GM21390 (cell line): ENCODE data around the gene OXER1.

Experiments used
- ATAC-seq: cut with Tn5 transposase; IDR thresholded peaks from one replicate; pipeline ENCODE4 v1.9.1; 2021; ENCODE audit not compliant: unreplicated experiment

Gene OXER1

GRCh38 chr2:42770288-42771131 is 6.6 kb upstream of the OXER1 start:
- no peak for ATAC-seq

- no peak for ATAC-seq
Observed at GRCh38 chr2:42769583-42770287, 5.8 kb upstream of the OXER1 start.

- no peak for ATAC-seq
Observed at GRCh38 chr2:42768706-42769256, 4.8 kb upstream of the OXER1 start.

- ATAC-seq: no peak
Observed at GRCh38 chr2:42767899-42768705, 4.2 kb upstream of the OXER1 start.

GRCh38 chr2:42767080-42767898 is 3.4 kb upstream of the OXER1 start:
- no peak for ATAC-seq

- ATAC-seq: no peak
Observed at GRCh38 chr2:42765686-42766085, 1.8 kb upstream of the OXER1 start.

- ATAC-seq: no peak
Observed at GRCh38 chr2:42764901-42765300, 966 bp upstream of the OXER1 start.

- ATAC-seq: no peak
Observed at GRCh38 chr2:42762823-42763804, 821 bp downstream of the OXER1 start.

GRCh38 chr2:42762155-42762554 is 1.8 kb downstream of the OXER1 start:
- no peak for ATAC-seq

- no peak for ATAC-seq
Observed at GRCh38 chr2:42761554-42761953, 2.4 kb downstream of the OXER1 start.

GRCh38 chr2:42758751-42759150 is 5.2 kb downstream of the OXER1 start:
- no peak for ATAC-seq

- ATAC-seq: no peak
Observed at GRCh38 chr2:42757981-42758740, 5.8 kb downstream of the OXER1 start.

GRCh38 chr2:42756966-42757513 is 6.9 kb downstream of the OXER1 start:
- ATAC-seq: no peak

- no peak for ATAC-seq
Observed at GRCh38 chr2:42756150-42756775, 7.7 kb downstream of the OXER1 start.

- ATAC-seq: no peak
Observed at GRCh38 chr2:42755191-42755880, 8.6 kb downstream of the OXER1 start.

- ATAC-seq: no peak
Observed at GRCh38 chr2:42754776-42755140, 9.2 kb downstream of the OXER1 start.
